Thyroid gland (tissue), 4 donors: ENCODE results near the gene AFF4. TPM values are rescaled to one million over a fixed set of nuclear protein-coding genes. Genes with fewer than 3 reads are reported as not detected.

Experiments used
- DNase-seq, 2 donors: peaks; one replicate each; pipeline ENCODE4 v3.0.0-alpha.2; 2019
- H3K27ac ChIP-seq, 3 donors: fragments of 200-600 bp; sonication (generic); 1 replicate in 2 of 3; 2 replicates in 1 of 3; pipeline ENCODE4 v1.5.1; 2016 to 2019; ENCODE audit warnings: mild to moderate bottlenecking in 1 of 3, moderate library complexity in 1 of 3
- H3K27me3 ChIP-seq: fragments of 200-600 bp; sonication (generic); one replicate; pipeline ENCODE4 v1.5.1; 2019
- H3K36me3 ChIP-seq, 2 donors: fragments of 200-600 bp; sonication (generic); one replicate each; pipeline ENCODE4 v1.5.1; 2016 to 2019
- H3K4me1 ChIP-seq, 2 donors: fragments of 200-600 bp; sonication (generic); one replicate each; pipeline ENCODE4 v1.5.1; 2017 to 2019
- H3K4me3 ChIP-seq, 3 donors: fragments of 200-600 bp; sonication (generic); replicated peaks in 1 of 3; 1 replicate in 2 of 3; 2 replicates in 1 of 3; pipeline ENCODE4 v1.5.1; 2016; ENCODE audit warnings: mild to moderate bottlenecking in 1 of 3
- H3K9me3 ChIP-seq: fragments of 200-600 bp; sonication (generic); one replicate; pipeline ENCODE4 v1.5.1; 2017
- CTCF ChIP-seq, 6 experiments: fragments of 200-600 bp in 3 of 6; fragments of 450-650 bp in 3 of 6; sonication (generic) in 3 of 6; IDR thresholded peaks; one replicate each; pipeline ENCODE4 v1.5.1; 2016 to 2019; ENCODE audit warnings: antibody characterized with exemption in 6 of 6, mild to moderate bottlenecking in 2 of 6, inconsistent platforms in 1 of 6, moderate library complexity in 1 of 6
- POLR2A ChIP-seq, 2 donors: fragments of 450-650 bp; IDR thresholded peaks; one replicate each; pipeline ENCODE4 v1.6.1; 2017; ENCODE audit warnings: antibody characterized with exemption in 2 of 2, mild to moderate bottlenecking in 2 of 2, moderate library complexity in 1 of 2
- WGBS, 2 donors: methylation state at CpG; one replicate each; pipeline ENCODE4 v1.1.5; 2017; 5-methylcytosine and 5-hydroxymethylcytosine counted together
- intact Hi-C: fragments of 100-400 bp; cut with DNase I; formaldehyde crosslinking; loops from one replicate; pipeline ENCODE4 v1.15.1; 2023
- total RNA-seq, 4 donors: library from RNA; depleted of rRNA; stranded (reverse); fragments of >200 nt; gene quantifications; one replicate each; pipeline ENCODE4 v1.2.3, GENCODE V29; 2016

The AFF4 gene
- total RNA-seq, 4 donors from 2014 or later = 81.7 to 150 (median 95.7) TPM

GRCh38 chr5:132943362-132944022 lies 19.9 kb downstream of the AFF4 start:
- TF ChIP-seq CTCF (IDR thresholded peaks at IDR 0.05) (no peak), POLR2A (IDR thresholded peaks at IDR 0.05) (no peak)
- H3K27ac ChIP-seq = no peak overlapping the region
- no peaks in the 10 kb centered on the region for H3K27me3 ChIP-seq
- H3K4me3 ChIP-seq = no peak overlapping the region
- intact Hi-C loops = no loop called here
- H3K36me3 ChIP-seq = no peaks in the 10 kb centered on the region
- no peak for DNase-seq
- 98 to 100% methylated on average over 3 of the region's 3 CpGs for WGBS, 2 donors
- H3K4me1 ChIP-seq = peaks cover 18 to 19% of the 10 kb centered on the region in 2 donors
- no peaks in the 10 kb centered on the region for H3K9me3 ChIP-seq

DNA sequence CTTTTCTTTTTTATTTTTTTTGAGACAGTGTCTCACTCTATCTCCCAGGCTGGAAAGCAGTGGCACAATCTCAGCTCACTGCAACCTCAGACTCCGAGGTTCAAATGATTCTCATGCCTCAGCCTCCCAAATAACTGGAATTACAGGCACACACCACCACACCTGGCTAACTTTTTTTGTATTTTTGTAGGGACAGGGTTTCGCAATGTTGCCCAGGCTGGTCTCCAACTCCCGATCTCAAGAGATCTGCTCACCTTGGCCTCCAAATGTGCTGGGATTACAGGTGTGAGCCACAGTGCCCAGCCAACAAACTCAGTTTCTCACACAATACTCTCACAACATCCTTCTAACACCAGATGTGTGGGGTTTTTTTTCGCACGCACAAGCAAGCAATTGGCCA lies 22.1 kb downstream of the AFF4 start:
- 94 to 97% methylated on average over 5 of the region's 5 CpGs for WGBS, 2 donors
- H3K4me1 ChIP-seq = peaks cover 5 to 23% of the 10 kb centered on the region in 2 donors
- H3K4me3 ChIP-seq = no peak overlapping the region
- no peak for DNase-seq
- H3K27me3 ChIP-seq = no peaks in the 10 kb centered on the region
- H3K9me3 ChIP-seq = no peaks in the 10 kb centered on the region
- no peak overlapping the region for H3K27ac ChIP-seq
- TF ChIP-seq POLR2A (IDR thresholded peaks at IDR 0.05) (no peak), CTCF (IDR thresholded peaks at IDR 0.05) (no peak)
- intact Hi-C loops = no loop called here
- H3K36me3 ChIP-seq = no peaks in the 10 kb centered on the region

GRCh38 chr5:132928062-132928407 lies 35.4 kb downstream of the AFF4 start:
- H3K4me3 ChIP-seq = no peak overlapping the region
- no peaks in the 10 kb centered on the region for H3K9me3 ChIP-seq
- H3K27ac ChIP-seq = no peak overlapping the region
- no peak for DNase-seq
- WGBS, 2 donors = 95% methylated on average over 2 of the region's 2 CpGs
- TF ChIP-seq CTCF (IDR thresholded peaks at IDR 0.05) = no peak
- no peak for TF ChIP-seq POLR2A (IDR thresholded peaks at IDR 0.05)
- no peaks in the 10 kb centered on the region for H3K4me1 ChIP-seq
- intact Hi-C loops = no loop called here
- H3K36me3 ChIP-seq = peaks cover 12 to 21% of the 10 kb centered on the region in 2 donors
- no peaks in the 10 kb centered on the region for H3K27me3 ChIP-seq

- H3K27me3 ChIP-seq = no peaks in the 10 kb centered on the region
These were observed 35.9 kb downstream of the AFF4 start for GRCh38 chr5:132927355-132928061.

More at GRCh38 chr5:132927355-132928061, 35.9 kb downstream of the AFF4 start:
- Histone ChIP-seq H3K9me3 (no peaks in the 10 kb centered on the region), H3K4me1 (no peaks in the 10 kb centered on the region), H3K4me3 (no peak overlapping the region), H3K27ac (no peak overlapping the region), H3K36me3 (peaks cover 12 to 24% of the 10 kb centered on the region in 2 donors)
- TF ChIP-seq POLR2A (IDR thresholded peaks at IDR 0.05) = no peak
- TF ChIP-seq CTCF (IDR thresholded peaks at IDR 0.05) = no peak
- no peak for DNase-seq
- 84 to 86% methylated on average over 2 of the region's 2 CpGs for WGBS, 2 donors
- intact Hi-C loops = no loop called here
